HL-60 (cell line): ENCODE measurements around the gene CD320.

Experiments used
- DNase-seq, 2 experiments: peaks; one replicate each; pipeline ENCODE4 v3.0.0-alpha.2; 2010 to 2020; ENCODE audit warnings: low read depth in 1 of 2, low spot score in 1 of 2
- H3K27ac ChIP-seq: fragments of 250-450 bp; sonication (Bioruptor Pico); replicated peaks from 2 replicates; pipeline ENCODE4 v1.5.1; 2020; ENCODE audit warnings: mild to moderate bottlenecking, moderate library complexity
- H3K27me3 ChIP-seq: fragments of 250-450 bp; sonication (Bioruptor Pico); 2 replicates; pipeline ENCODE4 v1.5.1; 2021; ENCODE audit warnings: mild to moderate bottlenecking, moderate library complexity; ENCODE audit not compliant: insufficient read depth, poor library complexity, severe bottlenecking
- H3K4me3 ChIP-seq: replicated peaks from 2 replicates; pipeline ENCODE4 v1.5.1; 2011; ENCODE audit warnings: mild to moderate bottlenecking, control low read depth, low read length; ENCODE audit not compliant: insufficient read depth
- GABPA ChIP-seq: IDR thresholded peaks from 2 replicates; pipeline ENCODE4 v1.6.1; 2012; ENCODE audit warnings: low read depth
- POLR2AphosphoS5 ChIP-seq: IDR thresholded peaks from 2 replicates; pipeline ENCODE4 v1.6.1; 2012; ENCODE audit warnings: low read depth
- SPI1 ChIP-seq: IDR thresholded peaks from 2 replicates; pipeline ENCODE4 v1.6.1; 2012; ENCODE audit warnings: low read depth, mild to moderate bottlenecking, borderline replicate concordance
- TF ChIP-seq, protein P1 (sequence below): IDR thresholded peaks from one replicate; pipeline ENCODE4 v1.5.1; 2011; ENCODE audit warnings: low read length, control low read depth, inconsistent platforms; ENCODE audit not compliant: insufficient read depth
- TF ChIP-seq, protein P2 (sequence below): IDR thresholded peaks from 2 replicates; pipeline ENCODE4 v1.6.1; 2012; ENCODE audit warnings: low read depth; ENCODE audit not compliant: insufficient replicate concordance

Gene CD320

DNA sequence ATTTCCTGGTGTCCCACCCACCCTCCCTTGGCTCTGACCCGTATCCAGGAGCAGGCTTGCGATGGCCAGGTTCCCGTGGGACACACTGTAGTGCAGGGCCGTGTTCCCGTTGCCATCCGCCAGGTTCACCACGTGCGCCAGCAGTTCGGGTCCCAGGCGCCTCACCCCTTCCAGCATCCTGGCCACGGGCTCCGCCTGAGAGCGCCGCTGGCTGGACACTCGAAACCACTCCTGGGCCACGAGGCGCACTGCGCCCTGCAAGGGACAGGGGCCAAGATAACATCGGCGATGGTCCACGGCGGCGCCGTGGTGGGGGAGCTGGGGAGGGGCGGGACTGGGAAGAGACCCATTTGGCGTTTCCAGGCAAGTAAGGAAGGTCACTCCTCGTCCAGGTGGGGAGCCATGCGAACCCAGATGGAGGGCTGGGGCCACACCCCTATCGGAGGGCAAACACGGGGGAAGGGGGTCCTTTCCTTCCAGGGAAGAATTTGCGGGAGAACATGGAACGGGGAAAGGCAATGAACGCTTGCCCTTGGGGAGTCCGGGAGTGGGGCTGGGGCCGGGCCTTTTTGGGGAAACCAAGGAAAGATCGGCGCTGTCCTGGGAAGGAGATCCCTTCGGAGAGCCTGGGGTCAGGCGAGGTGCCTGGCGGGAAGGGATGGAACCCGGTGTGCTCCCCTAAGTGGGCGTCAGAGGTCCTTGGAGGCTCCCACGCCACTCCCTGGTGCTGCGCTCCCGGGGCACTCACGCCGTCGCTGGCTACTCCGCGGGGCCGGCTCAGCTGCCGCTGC, 25.0 kb upstream of the CD320 start:
- no peak for DNase-seq
- Histone ChIP-seq H3K4me3 (no peak overlapping the region), H3K27ac (no peak overlapping the region), H3K27me3 (peaks cover 34% of the 10 kb centered on the region)
- TF ChIP-seq, protein P1, sequence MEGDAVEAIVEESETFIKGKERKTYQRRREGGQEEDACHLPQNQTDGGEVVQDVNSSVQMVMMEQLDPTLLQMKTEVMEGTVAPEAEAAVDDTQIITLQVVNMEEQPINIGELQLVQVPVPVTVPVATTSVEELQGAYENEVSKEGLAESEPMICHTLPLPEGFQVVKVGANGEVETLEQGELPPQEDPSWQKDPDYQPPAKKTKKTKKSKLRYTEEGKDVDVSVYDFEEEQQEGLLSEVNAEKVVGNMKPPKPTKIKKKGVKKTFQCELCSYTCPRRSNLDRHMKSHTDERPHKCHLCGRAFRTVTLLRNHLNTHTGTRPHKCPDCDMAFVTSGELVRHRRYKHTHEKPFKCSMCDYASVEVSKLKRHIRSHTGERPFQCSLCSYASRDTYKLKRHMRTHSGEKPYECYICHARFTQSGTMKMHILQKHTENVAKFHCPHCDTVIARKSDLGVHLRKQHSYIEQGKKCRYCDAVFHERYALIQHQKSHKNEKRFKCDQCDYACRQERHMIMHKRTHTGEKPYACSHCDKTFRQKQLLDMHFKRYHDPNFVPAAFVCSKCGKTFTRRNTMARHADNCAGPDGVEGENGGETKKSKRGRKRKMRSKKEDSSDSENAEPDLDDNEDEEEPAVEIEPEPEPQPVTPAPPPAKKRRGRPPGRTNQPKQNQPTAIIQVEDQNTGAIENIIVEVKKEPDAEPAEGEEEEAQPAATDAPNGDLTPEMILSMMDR = no peak
- TF ChIP-seq GABPA (no peak), POLR2AphosphoS5 (no peak), SPI1 (no peak)
- TF ChIP-seq, protein P2, sequence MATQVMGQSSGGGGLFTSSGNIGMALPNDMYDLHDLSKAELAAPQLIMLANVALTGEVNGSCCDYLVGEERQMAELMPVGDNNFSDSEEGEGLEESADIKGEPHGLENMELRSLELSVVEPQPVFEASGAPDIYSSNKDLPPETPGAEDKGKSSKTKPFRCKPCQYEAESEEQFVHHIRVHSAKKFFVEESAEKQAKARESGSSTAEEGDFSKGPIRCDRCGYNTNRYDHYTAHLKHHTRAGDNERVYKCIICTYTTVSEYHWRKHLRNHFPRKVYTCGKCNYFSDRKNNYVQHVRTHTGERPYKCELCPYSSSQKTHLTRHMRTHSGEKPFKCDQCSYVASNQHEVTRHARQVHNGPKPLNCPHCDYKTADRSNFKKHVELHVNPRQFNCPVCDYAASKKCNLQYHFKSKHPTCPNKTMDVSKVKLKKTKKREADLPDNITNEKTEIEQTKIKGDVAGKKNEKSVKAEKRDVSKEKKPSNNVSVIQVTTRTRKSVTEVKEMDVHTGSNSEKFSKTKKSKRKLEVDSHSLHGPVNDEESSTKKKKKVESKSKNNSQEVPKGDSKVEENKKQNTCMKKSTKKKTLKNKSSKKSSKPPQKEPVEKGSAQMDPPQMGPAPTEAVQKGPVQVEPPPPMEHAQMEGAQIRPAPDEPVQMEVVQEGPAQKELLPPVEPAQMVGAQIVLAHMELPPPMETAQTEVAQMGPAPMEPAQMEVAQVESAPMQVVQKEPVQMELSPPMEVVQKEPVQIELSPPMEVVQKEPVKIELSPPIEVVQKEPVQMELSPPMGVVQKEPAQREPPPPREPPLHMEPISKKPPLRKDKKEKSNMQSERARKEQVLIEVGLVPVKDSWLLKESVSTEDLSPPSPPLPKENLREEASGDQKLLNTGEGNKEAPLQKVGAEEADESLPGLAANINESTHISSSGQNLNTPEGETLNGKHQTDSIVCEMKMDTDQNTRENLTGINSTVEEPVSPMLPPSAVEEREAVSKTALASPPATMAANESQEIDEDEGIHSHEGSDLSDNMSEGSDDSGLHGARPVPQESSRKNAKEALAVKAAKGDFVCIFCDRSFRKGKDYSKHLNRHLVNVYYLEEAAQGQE = no peak

DNA sequence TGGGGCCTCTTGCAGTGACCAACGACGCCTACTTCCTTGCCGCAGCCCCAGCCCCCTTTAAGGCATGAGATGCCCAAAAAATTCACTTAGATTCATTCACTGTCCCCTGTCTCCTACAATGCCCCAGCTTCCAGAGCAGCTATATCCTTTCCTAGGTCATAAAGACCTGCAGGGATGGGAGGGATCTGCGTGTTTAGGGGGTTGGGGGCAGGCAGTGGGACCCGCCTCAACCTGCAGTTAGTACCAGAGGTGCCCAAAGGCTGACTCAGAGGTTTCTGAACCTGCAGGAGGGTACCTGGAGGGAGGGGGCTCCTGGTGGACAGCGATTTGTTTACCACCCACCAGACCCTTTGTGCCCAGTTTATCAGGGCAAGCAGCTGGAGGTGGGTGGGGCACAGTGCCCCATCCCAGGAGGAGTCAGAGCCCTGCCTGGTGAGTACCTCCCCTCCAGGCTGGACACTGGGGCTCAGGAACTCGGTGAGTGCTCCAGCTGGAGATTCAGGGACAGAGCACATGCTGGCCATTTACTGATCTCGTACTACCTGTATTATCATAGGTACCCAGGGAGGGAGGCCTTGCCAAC, 23.2 kb upstream of the CD320 start:
- H3K4me3 ChIP-seq = no peak overlapping the region
- DNase-seq = no peak
- no peak overlapping the region for H3K27ac ChIP-seq
- peaks cover 32% of the 10 kb centered on the region for H3K27me3 ChIP-seq
- TF ChIP-seq, protein P1 = no peak
- no peak for TF ChIP-seq GABPA
- no peak for TF ChIP-seq SPI1
- no peak for TF ChIP-seq POLR2AphosphoS5
- TF ChIP-seq, protein P2 = no peak

DNA sequence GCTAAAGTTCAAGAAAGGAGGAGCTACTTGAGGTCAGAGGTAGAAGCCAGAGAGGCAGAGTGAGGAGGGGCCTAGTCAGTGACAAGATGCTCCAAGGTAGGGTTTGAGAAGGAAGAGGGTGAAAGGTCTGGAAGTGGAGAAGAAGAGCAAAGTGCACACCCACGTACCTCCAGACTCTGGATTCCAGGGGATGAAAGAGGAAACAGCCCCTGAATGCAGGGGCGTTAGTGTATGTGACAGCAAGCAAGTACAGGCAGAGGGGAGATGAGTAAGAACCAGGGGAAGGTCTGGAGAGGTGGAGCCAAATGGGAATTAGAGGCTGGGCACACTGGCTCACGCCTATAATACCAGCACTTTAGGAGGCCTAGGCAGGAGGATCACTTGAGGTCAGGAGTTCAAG, 21.8 kb upstream of the CD320 start:
- no peak for DNase-seq
- no peak overlapping the region for H3K4me3 ChIP-seq
- H3K27me3 ChIP-seq = peaks cover 24% of the 10 kb centered on the region
- TF ChIP-seq, protein P2 = no peak
- TF ChIP-seq POLR2AphosphoS5 (no peak), SPI1 (no peak), GABPA (no peak)
- TF ChIP-seq, protein P1 = no peak
- no peak overlapping the region for H3K27ac ChIP-seq
